ENCODE results near the gene ACTG2.

The ACTG2 gene

DNA sequence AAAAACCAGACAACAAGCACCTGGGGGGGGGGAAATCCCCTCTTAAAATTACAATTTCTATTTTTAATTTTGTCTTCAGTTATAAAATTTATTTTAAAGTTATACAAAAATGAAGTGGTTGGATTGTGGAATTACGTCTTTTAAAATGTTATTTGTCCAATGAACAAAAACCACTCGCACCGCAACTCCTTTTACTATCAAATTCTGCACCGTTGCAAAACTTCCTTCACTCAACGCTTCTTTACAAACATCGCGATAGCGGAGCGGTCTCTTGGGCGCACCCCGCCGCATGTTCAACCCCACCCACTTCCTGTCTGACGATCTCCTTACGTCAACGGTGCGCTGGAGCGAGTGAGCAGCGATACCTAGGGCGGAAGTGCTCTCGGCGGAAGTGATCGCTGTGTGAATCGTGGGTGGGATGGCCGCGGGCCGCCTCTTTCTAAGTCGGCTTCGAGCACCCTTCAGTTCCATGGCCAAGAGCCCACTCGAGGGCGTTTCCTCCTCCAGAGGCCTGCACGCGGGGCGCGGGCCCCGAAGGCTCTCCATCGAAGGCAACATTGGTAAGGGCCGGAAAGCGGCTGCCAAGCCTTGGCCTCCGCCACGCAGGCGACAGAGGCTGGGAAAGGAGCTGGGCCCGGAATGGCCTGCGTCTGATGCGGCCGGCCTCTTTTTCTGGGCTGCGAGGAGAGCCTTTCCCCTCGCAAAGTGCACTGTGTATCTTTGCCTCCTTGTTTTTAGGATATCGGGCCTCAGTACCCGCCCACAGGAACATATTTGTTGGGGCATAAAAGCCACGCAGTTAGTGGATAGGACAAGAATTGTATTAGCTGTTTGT lies 33.9 kb downstream of the ACTG2 start, which contains the start of gene DGUOK:
Gene DGUOK (plus strand): TSS at position 388 of the 835 bp plus-strand sequence. CDS start 31 bp downstream, at position 419.
- Histone ChIP-seq H3K9ac (ENCODE audit: low read depth, low read length, poor library complexity, severe bottlenecking) (peak within 1 kb of the TSS; percentile 85), H3K36me3 (ENCODE audit: insufficient read depth, low read length) (no peaks in the 10 kb centered on the region), H3K27me3 (ENCODE audit: insufficient read depth, low read length, poor library complexity, severe bottlenecking) (no peaks in the 10 kb centered on the region), H2AFZ (ENCODE audit: low read length) (peak within 1 kb of the TSS; percentile 53; the same call in 1 of the 2 replicates), H3K9me3 (ENCODE audit: insufficient read depth, low read depth, low read length) (no peaks in the 10 kb centered on the region), H3F3A (ENCODE audit: low read depth) (no peaks in the 10 kb centered on the region; the same call in 1 of the 2 replicates), H4K20me1 (ENCODE audit: insufficient read depth, low read length, poor library complexity, severe bottlenecking) (peaks cover 34% of the 10 kb centered on the region), H3K4me3 (ENCODE audit: low read length, poor library complexity, severe bottlenecking) (peak within 1 kb of the TSS; percentile 76), H3K4me2 (ENCODE audit: low read depth, low read length, poor library complexity, severe bottlenecking) (peak within 1 kb of the TSS; percentile 87), H3K79me2 (ENCODE audit: insufficient read depth, low read length) (peaks cover 51% of the 10 kb centered on the region), H3K9me2 (replicated peaks; ENCODE audit: low read depth, low read length) (no peaks in the 10 kb centered on the region), H3K4me1 (ENCODE audit: insufficient read depth, low read length, poor library complexity, severe bottlenecking) (peaks cover 48% of the 10 kb centered on the region)
- no peak for TF ChIP-seq EZH2phosphoT487 (IDR thresholded peaks at IDR 0.05; ENCODE audit: borderline replicate concordance)
- TF ChIP-seq, protein P1, sequence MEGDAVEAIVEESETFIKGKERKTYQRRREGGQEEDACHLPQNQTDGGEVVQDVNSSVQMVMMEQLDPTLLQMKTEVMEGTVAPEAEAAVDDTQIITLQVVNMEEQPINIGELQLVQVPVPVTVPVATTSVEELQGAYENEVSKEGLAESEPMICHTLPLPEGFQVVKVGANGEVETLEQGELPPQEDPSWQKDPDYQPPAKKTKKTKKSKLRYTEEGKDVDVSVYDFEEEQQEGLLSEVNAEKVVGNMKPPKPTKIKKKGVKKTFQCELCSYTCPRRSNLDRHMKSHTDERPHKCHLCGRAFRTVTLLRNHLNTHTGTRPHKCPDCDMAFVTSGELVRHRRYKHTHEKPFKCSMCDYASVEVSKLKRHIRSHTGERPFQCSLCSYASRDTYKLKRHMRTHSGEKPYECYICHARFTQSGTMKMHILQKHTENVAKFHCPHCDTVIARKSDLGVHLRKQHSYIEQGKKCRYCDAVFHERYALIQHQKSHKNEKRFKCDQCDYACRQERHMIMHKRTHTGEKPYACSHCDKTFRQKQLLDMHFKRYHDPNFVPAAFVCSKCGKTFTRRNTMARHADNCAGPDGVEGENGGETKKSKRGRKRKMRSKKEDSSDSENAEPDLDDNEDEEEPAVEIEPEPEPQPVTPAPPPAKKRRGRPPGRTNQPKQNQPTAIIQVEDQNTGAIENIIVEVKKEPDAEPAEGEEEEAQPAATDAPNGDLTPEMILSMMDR (conservative IDR thresholded peaks at IDR 0.05; ENCODE audit: low read length): no peak

DNA sequence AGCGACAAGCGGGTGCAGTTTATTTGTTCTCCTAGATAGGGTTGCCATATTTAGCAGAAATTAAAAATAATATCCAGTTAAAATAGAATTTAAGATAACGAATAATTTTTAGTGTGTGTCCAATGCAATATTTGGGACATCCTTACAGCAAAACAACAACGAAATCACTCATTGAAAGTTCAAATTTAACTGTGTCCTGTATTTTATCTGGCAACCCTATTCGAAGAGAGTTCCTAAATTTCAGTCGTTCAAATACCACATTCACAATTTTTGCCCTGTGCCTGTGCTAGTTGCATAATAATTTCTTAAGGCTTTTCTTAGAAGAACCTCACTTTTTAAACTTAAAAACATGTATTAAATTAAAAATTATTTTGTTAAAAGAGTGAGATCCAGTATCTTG lies 34.5 kb downstream of the ACTG2 start:
- H3K9me2 ChIP-seq (replicated peaks; ENCODE audit: low read depth, low read length): no peaks in the 10 kb centered on the region
- peaks cover 39% of the 10 kb centered on the region for H4K20me1 ChIP-seq (ENCODE audit: insufficient read depth, low read length, poor library complexity, severe bottlenecking)
- no peaks in the 10 kb centered on the region for H3K9me3 ChIP-seq (ENCODE audit: insufficient read depth, low read depth, low read length)
- no peaks in the 10 kb centered on the region; the same call in 1 of the 2 replicates for H3K36me3 ChIP-seq (ENCODE audit: insufficient read depth, low read length)
- peaks cover 51% of the 10 kb centered on the region for H3K4me1 ChIP-seq (ENCODE audit: insufficient read depth, low read length, poor library complexity, severe bottlenecking)
- TF ChIP-seq, protein P1 (conservative IDR thresholded peaks at IDR 0.05; ENCODE audit: low read length): no peak
- no peak for TF ChIP-seq EZH2phosphoT487 (IDR thresholded peaks at IDR 0.05; ENCODE audit: borderline replicate concordance)
- H2AFZ ChIP-seq (ENCODE audit: low read length): peak overlapping the region; percentile 53; the same call in 1 of the 2 replicates
- H3K27me3 ChIP-seq (ENCODE audit: insufficient read depth, low read length, poor library complexity, severe bottlenecking): no peaks in the 10 kb centered on the region
- H3K9ac ChIP-seq (ENCODE audit: low read depth, low read length, poor library complexity, severe bottlenecking): peak overlapping the region; percentile 85
- H3K79me2 ChIP-seq (ENCODE audit: insufficient read depth, low read length): peaks cover 58% of the 10 kb centered on the region
- peak overlapping the region; percentile 76 for H3K4me3 ChIP-seq (ENCODE audit: low read length, poor library complexity, severe bottlenecking)
- H3K4me2 ChIP-seq (ENCODE audit: low read depth, low read length, poor library complexity, severe bottlenecking): peak overlapping the region; percentile 87
- no peaks in the 10 kb centered on the region; the same call in 1 of the 2 replicates for H3F3A ChIP-seq (ENCODE audit: low read depth)

DNA sequence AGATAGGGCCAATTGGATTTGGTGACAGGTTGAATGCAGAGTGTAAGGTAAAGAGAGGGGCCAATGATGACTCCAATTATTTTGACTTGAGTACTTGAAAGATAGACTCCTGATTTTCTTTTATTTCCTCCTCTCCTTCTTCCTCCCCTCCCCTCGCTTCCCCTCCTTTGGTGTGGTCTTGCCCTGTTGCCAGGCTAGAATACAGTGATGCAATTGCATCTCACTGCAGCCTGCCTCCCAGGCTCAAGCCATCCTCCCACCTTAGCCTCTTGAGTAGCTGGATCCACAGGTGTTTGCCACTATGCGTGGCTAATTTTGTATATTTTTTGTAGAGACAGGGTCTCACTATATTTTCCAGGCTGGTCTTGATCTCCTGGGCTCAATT lies 36.1 kb downstream of the ACTG2 start:
- Histone ChIP-seq H3K79me2 (ENCODE audit: insufficient read depth, low read length) (peaks cover 73% of the 10 kb centered on the region), H3K4me1 (ENCODE audit: insufficient read depth, low read length, poor library complexity, severe bottlenecking) (peaks cover 61% of the 10 kb centered on the region), H3K4me2 (ENCODE audit: low read depth, low read length, poor library complexity, severe bottlenecking) (peak overlapping the region; percentile 87), H3K27me3 (ENCODE audit: insufficient read depth, low read length, poor library complexity, severe bottlenecking) (no peaks in the 10 kb centered on the region), H3K9ac (ENCODE audit: low read depth, low read length, poor library complexity, severe bottlenecking) (no peak overlapping the region), H3K4me3 (ENCODE audit: low read length, poor library complexity, severe bottlenecking) (peak overlapping the region; percentile 76), H4K20me1 (ENCODE audit: insufficient read depth, low read length, poor library complexity, severe bottlenecking) (peaks cover 53% of the 10 kb centered on the region), H3K36me3 (ENCODE audit: insufficient read depth, low read length) (no peaks in the 10 kb centered on the region; the same call in 1 of the 2 replicates), H2AFZ (ENCODE audit: low read length) (no peak overlapping the region), H3K9me3 (ENCODE audit: insufficient read depth, low read depth, low read length) (no peaks in the 10 kb centered on the region), H3K9me2 (replicated peaks; ENCODE audit: low read depth, low read length) (no peaks in the 10 kb centered on the region), H3F3A (ENCODE audit: low read depth) (no peaks in the 10 kb centered on the region; the same call in 1 of the 2 replicates)
- no peak for TF ChIP-seq EZH2phosphoT487 (IDR thresholded peaks at IDR 0.05; ENCODE audit: borderline replicate concordance)
- TF ChIP-seq, protein P1 (conservative IDR thresholded peaks at IDR 0.05; ENCODE audit: low read length): no peak

Measured in Loucy (cell line).